Tibial artery (tissue), 4 donors: ENCODE data around the gene BRINP1.
A peak's percentile ranks its signal among the peaks of the same experiment; 100 is the strongest.

Source experiments
- DNase-seq, 2 donors: peaks; one replicate each; pipeline ENCODE4 v3.0.0-alpha.2; 2019
- H3K27ac ChIP-seq, 2 donors: fragments of 200-600 bp; sonication (generic) in 1 of 2; 1 replicate in 1 of 2; 2 replicates in 1 of 2; pipeline ENCODE4 v1.5.1; 2018 to 2019; ENCODE audit warnings: mild to moderate bottlenecking in 1 of 2
- H3K27me3 ChIP-seq, 2 donors: fragments of 200-600 bp; sonication (generic) in 1 of 2; one replicate each; pipeline versions ENCODE4 v1.5.1 to v1.6.0; 2016 to 2019
- H3K36me3 ChIP-seq, 3 donors: fragments of 200-600 bp; sonication (generic) in 2 of 3; one replicate each; pipeline ENCODE4 v1.5.1; 2016 to 2019; ENCODE audit warnings: mild to moderate bottlenecking in 2 of 3
- H3K4me1 ChIP-seq, 4 donors: fragments of 200-600 bp; sonication (generic) in 2 of 4; 1 replicate in 3 of 4; 2 replicates in 1 of 4; pipeline ENCODE4 v1.5.1; 2016 to 2019
- H3K4me3 ChIP-seq, 2 donors: fragments of 200-600 bp; sonication (generic) in 1 of 2; 1 replicate in 1 of 2; 2 replicates in 1 of 2; pipeline ENCODE4 v1.5.1; 2018 to 2019; ENCODE audit warnings: mild to moderate bottlenecking in 2 of 2
- H3K9me3 ChIP-seq, 3 donors: fragments of 200-600 bp; sonication (generic) in 1 of 3; one replicate each; pipeline ENCODE4 v1.5.1; 2016 to 2019
- CTCF ChIP-seq, 2 experiments: fragments of 200-600 bp in 1 of 2; fragments of 450-650 bp in 1 of 2; IDR thresholded peaks; one replicate each; pipeline ENCODE4 v1.5.1; 2017 to 2019; ENCODE audit warnings: antibody characterized with exemption in 2 of 2, mild to moderate bottlenecking in 1 of 2, moderate library complexity in 1 of 2
- intact Hi-C: fragments of 100-400 bp; cut with DNase I; formaldehyde crosslinking; loops from one replicate; pipeline ENCODE4 v1.15.0; 2023; ENCODE audit warnings: low total_unique reads

BRINP1 gene

GRCh38 chr9:119283078-119283794 lies 86.0 kb downstream of the BRINP1 start:
- DNase-seq, result peak in 1 of 2 donors; percentile 41
- H3K4me1 ChIP-seq, result no peaks in the 10 kb centered on the region

GRCh38 chr9:119282476-119283077 lies 86.7 kb downstream of the BRINP1 start:
- intact Hi-C loops, result no loop called here

More at GRCh38 chr9:119283078-119283794, 86.0 kb downstream of the BRINP1 start:
- intact Hi-C loops, result no loop called here
- H3K4me3 ChIP-seq, result no peak overlapping the region
- no peak overlapping the region for H3K27ac ChIP-seq
- H3K27me3 ChIP-seq, result no peaks in the 10 kb centered on the region
- TF ChIP-seq CTCF (IDR thresholded peaks at IDR 0.05), result no peak
- no peaks in the 10 kb centered on the region for H3K9me3 ChIP-seq
- H3K36me3 ChIP-seq, result no peaks in the 10 kb centered on the region

GRCh38 chr9:119280740-119281485 lies 88.3 kb downstream of the BRINP1 start:
- DNase-seq, result no peak
- intact Hi-C loops, result no loop called here

More at GRCh38 chr9:119282476-119283077, 86.7 kb downstream of the BRINP1 start:
- no peaks in the 10 kb centered on the region for H3K27me3 ChIP-seq
- H3K27ac ChIP-seq, result no peak overlapping the region
- H3K4me1 ChIP-seq, result no peaks in the 10 kb centered on the region
- no peak overlapping the region for H3K4me3 ChIP-seq
- no peak for DNase-seq
- H3K36me3 ChIP-seq, result no peaks in the 10 kb centered on the region
- H3K9me3 ChIP-seq, result no peaks in the 10 kb centered on the region
- TF ChIP-seq CTCF (IDR thresholded peaks at IDR 0.05), result no peak

GRCh38 chr9:119278171-119278570 lies 91.1 kb downstream of the BRINP1 start:
- Histone ChIP-seq H3K9me3 (no peaks in the 10 kb centered on the region), H3K27me3 (no peaks in the 10 kb centered on the region), H3K27ac (no peak overlapping the region), H3K4me1 (peaks cover 0 to 14% (median 5%) of the 10 kb centered on the region in 4 donors), H3K36me3 (no peaks in the 10 kb centered on the region), H3K4me3 (no peak overlapping the region)
- no peak for TF ChIP-seq CTCF (IDR thresholded peaks at IDR 0.05)
- intact Hi-C loops, result no loop called here
- no peak for DNase-seq

More at GRCh38 chr9:119280740-119281485, 88.3 kb downstream of the BRINP1 start:
- Histone ChIP-seq H3K4me1 (no peaks in the 10 kb centered on the region), H3K27me3 (no peaks in the 10 kb centered on the region), H3K9me3 (no peaks in the 10 kb centered on the region), H3K4me3 (no peak overlapping the region), H3K36me3 (no peaks in the 10 kb centered on the region), H3K27ac (no peak overlapping the region)
- TF ChIP-seq CTCF (IDR thresholded peaks at IDR 0.05), result no peak

GRCh38 chr9:119273984-119274665 lies 95.1 kb downstream of the BRINP1 start:
- H3K27ac ChIP-seq, result peak overlapping the region; percentile 19 to 26
- peaks cover 0 to 24% (median 6%) of the 10 kb centered on the region in 4 donors for H3K4me1 ChIP-seq
- no peaks in the 10 kb centered on the region for H3K27me3 ChIP-seq
- TF ChIP-seq CTCF (IDR thresholded peaks at IDR 0.05), result no peak
- no peaks in the 10 kb centered on the region for H3K36me3 ChIP-seq
- H3K4me3 ChIP-seq, result no peak overlapping the region
- intact Hi-C loops, result no loop called here
- H3K9me3 ChIP-seq, result no peaks in the 10 kb centered on the region
- no peak for DNase-seq
